Retinal pigment epithelial cell (primary cell): ENCODE data around the gene NUP42.

Experiments used
- DNase-seq: peaks from one replicate; pipeline ENCODE4 v3.0.0-alpha.2; 2010; ENCODE audit warnings: low read depth
- H3K4me3 ChIP-seq: 2 replicates; pipeline ENCODE4 v1.5.1; 2011; ENCODE audit warnings: mild to moderate bottlenecking, low read length, control low read depth, moderate library complexity
- TF ChIP-seq, protein P1 (sequence below): conservative IDR thresholded peaks from 2 replicates; pipeline ENCODE4 v1.5.1; 2011; ENCODE audit warnings: low read depth, low read length, control low read depth, inconsistent platforms

NUP42 gene

DNA sequence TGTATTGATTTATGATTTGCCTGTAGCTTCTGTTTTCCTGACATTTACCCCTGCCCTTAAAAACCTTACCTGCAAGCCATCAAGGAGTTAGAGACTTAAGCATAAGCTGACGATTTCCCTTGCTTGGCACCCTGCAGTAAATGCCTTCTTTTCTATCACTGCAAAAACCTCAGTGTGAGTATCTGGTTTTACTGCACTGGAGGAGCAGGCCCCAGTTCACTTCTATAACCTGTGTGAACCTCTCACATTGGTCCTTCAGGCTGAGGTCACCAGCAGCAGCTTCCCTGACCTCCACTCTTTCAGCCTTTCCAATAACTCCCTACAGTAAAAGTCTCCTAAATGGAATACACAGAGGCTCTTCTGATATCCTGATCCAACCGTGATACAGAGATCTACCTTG, 30.5 kb downstream of the NUP42 start:
- H3K4me3 ChIP-seq, result no peak overlapping the region
- TF ChIP-seq, protein P1, sequence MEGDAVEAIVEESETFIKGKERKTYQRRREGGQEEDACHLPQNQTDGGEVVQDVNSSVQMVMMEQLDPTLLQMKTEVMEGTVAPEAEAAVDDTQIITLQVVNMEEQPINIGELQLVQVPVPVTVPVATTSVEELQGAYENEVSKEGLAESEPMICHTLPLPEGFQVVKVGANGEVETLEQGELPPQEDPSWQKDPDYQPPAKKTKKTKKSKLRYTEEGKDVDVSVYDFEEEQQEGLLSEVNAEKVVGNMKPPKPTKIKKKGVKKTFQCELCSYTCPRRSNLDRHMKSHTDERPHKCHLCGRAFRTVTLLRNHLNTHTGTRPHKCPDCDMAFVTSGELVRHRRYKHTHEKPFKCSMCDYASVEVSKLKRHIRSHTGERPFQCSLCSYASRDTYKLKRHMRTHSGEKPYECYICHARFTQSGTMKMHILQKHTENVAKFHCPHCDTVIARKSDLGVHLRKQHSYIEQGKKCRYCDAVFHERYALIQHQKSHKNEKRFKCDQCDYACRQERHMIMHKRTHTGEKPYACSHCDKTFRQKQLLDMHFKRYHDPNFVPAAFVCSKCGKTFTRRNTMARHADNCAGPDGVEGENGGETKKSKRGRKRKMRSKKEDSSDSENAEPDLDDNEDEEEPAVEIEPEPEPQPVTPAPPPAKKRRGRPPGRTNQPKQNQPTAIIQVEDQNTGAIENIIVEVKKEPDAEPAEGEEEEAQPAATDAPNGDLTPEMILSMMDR, result no peak
- DNase-seq, result no peak

DNA sequence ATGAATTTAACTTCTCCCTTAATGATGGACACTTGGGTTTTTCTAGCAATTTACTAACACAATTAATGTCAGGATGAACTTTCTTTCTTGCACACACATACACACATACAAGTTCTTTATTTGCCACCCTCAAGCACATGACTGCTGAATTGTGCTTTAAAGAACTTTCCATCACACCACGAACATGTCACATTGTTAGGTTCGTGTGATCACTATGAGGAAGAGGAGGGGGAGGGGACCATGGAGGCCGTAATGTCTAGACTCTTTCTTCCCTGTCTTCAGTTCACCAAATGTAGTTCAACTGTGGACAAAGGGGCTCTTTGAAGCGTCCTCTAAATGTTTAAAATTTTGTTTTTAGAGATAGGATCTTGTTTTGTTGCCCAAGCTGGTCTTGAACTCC, 31.0 kb downstream of the NUP42 start:
- TF ChIP-seq, protein P1, result no peak
- no peak for DNase-seq
- H3K4me3 ChIP-seq, result no peak overlapping the region

DNA sequence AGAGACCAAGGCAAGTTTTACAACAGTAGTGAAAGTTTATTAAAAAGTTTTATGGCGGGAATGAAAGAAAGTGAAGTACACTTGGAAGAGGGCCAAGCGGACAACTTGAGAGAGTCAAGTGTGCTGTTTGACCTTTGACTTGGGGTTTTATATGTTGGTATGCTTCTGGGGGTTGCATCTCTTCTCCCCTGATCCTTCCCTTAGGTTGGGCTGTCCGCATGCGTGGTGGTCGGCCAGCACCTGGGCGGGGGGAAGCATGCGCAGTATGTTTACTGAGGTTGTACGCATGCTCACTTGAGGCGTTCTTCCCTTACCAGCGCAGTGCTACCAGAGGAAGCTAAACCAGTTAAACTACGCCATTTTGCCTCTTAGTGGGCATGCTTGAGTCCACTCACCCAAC, 31.9 kb downstream of the NUP42 start:
- no peak overlapping the region for H3K4me3 ChIP-seq
- TF ChIP-seq, protein P1, result no peak
- DNase-seq, result no peak

DNA sequence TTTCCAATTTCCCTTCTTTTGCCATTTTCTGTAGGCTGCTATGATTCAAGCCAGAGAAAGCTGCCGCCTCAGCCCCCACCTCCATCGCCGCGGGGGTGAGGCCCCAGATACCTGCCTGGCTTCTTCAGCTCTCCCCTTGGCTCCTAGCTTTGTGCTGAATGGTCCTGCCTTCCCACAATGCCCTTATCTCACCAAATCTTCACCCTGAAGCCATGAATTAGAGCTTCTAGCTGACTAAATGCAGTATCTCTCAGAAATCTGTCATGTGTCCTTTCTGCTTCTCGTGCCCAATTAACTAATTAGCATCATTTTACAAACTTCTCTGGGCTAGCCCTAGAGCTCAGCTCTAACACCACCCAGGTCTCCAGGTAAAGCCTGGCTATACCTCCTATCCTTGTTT, 32.6 kb downstream of the NUP42 start:
- TF ChIP-seq, protein P1, result no peak
- DNase-seq, result no peak
- no peak overlapping the region for H3K4me3 ChIP-seq

DNA sequence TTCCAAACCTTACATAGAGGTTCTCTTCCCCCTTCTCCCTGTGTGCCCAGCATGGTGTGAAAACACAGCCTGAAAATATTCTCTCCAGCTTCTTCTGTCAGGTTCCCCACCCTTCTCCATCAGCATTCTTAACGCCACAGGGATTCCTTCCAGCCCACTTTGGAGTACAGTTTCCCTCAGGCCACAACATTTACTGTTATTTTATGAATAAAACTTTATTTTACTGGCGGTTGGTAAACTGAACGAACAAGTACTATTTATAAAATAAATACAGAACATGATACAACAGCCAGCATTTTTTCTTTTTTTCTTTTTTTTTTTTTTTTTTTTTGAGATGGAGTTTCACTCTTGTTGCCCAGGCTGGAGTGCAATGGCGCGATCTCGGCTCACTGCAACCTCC, 33.1 kb downstream of the NUP42 start:
- DNase-seq, result no peak
- TF ChIP-seq, protein P1, result no peak
- no peak overlapping the region for H3K4me3 ChIP-seq

DNA sequence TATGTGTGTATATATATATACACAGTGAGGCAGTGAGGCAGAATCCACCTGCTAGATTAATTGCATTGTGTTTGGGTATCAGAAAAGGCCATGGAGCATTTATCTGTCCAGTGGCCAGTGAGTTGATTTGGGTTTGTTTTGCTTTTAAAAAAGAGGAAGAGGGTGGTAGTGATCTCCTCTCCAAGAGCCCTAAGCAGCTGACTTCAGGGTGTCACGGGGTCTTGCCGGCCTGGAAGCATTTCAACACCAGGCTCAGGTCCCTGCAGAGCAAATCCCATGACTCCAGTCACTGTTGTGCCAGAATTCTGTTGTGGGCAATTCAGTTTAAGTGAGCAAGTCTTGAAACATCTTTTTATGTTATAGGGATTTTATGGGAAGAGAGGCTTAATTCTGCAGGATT, 34.2 kb downstream of the NUP42 start:
- peak; percentile 61 for DNase-seq

DNA sequence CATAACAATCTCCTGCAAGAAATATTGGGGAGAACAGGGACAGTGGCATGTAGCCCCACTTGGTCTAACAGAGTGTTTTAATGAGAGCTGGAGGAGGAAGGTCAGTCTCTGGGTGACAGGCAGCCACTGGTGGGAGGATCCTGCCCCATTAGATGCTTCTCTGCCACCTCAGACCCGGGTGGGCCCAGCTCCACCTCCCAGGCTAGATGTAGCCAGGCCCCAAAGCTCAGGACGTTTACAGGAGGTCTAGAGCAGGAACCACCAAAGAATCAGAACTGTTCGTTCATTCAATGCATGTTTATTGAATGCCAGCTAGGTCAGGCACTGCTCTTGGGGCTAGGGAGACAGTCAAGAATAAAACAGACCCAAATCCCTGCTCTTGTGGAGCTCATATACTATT, 36.3 kb downstream of the NUP42 start:
- TF ChIP-seq, protein P1, result no peak
- H3K4me3 ChIP-seq, result no peak overlapping the region
- DNase-seq, result no peak

More for the DNA sequence above, 34.2 kb downstream of the NUP42 start:
- H3K4me3 ChIP-seq, result no peak overlapping the region
- TF ChIP-seq, protein P1, result no peak
